Measurements from ENCODE around the gene ZNRF3.

GRCh38 chr22:29093030-29093429 is 209.7 kb downstream of the ZNRF3 start:
- no peak for TF ChIP-seq POLR2AphosphoS5 (IDR thresholded peaks at IDR 0.05)
- no peak for TF ChIP-seq EZH2 (IDR thresholded peaks at IDR 0.05; ENCODE audit: borderline replicate concordance, insufficient read depth, low read length, poor library complexity, severe bottlenecking)
- TF ChIP-seq CTCF (IDR thresholded peaks at IDR 0.05; ENCODE audit: poor library complexity, severe bottlenecking) = no peak
